Activated CD8-positive, alpha-beta T cell treated with anti-CD3 and anti-CD28 coated beads for 36 hours (primary cell): ENCODE results near the gene BLNK. TPM values are rescaled to one million over a fixed set of nuclear protein-coding genes. Genes with fewer than 3 reads are reported as not detected.

Experiments
- ATAC-seq: fragments of 200-7000 bp; cut with Tn5 transposase; one replicate; pipeline ENCODE4 v1.10.0; 2021; ENCODE audit warnings: mild to moderate bottlenecking, moderate library complexity
- CTCF ChIA-PET: fragments of 350-600 bp; sonication (Branson Sonifier 250); formaldehyde crosslinking; loops from one replicate; lab custom pipeline; 2021; ENCODE audit warnings: antibody characterized with exemption; lab: Charles Lee
- POLR2A ChIA-PET: fragments of 350-600 bp; sonication (Branson Sonifier 250); formaldehyde crosslinking; loops from one replicate; lab custom pipeline; 2021; ENCODE audit warnings: antibody characterized with exemption; lab: Charles Lee
- DNase-seq: peaks from one replicate; pipeline ENCODE4 v3.0.0-alpha.2; 2020
- H3K27ac Mint-ChIP-seq: one replicate; pipeline ENCODE4 v1.8.0; 2021; ENCODE audit warnings: mild to moderate bottlenecking, mixed read lengths
- H3K27me3 Mint-ChIP-seq: one replicate; pipeline ENCODE4 v1.8.0; 2021; ENCODE audit warnings: mixed read lengths
- H3K36me3 Mint-ChIP-seq: one replicate; pipeline ENCODE4 v1.8.0; 2021; ENCODE audit warnings: low read depth, mixed read lengths
- H3K4me1 Mint-ChIP-seq: one replicate; pipeline ENCODE4 v1.8.0; 2021; ENCODE audit warnings: low read depth, mixed read lengths
- H3K4me3 Mint-ChIP-seq: one replicate; pipeline ENCODE4 v1.8.0; 2021; ENCODE audit warnings: mild to moderate bottlenecking, moderate library complexity, mixed read lengths
- H3K9me3 Mint-ChIP-seq: one replicate; pipeline ENCODE4 v1.8.0; 2021; ENCODE audit warnings: mixed read lengths
- intact Hi-C: fragments of 100-400 bp; cut with micrococcal nuclease; formaldehyde crosslinking; loops from one replicate; pipeline ENCODE4 v1.10.0; 2022
- total RNA-seq, 2 experiments: library from RNA; stranded (reverse); gene quantifications; one replicate each; pipeline ENCODE4 v1.2.3, GENCODE V29; 2021
- TF ChIP-seq, protein P1 (sequence below): fragments of 200-600 bp; IDR thresholded peaks from one replicate; pipeline ENCODE4 v1.8.0; 2022; ENCODE audit warnings: antibody characterized with exemption, mild to moderate bottlenecking

Gene BLNK
- total RNA-seq, 2 experiments from 2014 or later, result 0.16 TPM; not detected in 1

DNA sequence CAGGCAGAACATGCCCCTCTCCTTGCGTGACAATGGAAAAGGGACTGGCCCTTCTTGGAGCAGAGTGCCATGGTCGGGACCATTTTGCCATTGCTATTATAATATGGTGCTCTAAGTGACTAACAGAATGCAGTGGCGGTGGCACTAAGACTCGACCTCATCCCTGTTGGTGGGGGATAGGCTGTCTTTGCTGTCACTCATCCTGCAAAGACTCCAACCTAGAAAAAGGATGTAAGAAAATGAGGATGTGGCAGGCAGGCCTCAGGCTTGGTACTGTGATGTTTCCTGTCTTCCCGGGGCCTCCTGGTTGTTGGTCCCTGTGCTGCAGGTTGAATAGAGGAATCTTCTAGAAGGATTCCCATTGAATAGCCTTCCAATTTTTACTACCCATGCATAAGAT is 18.6 kb downstream of the BLNK start:
- DNase-seq (no peak), ATAC-seq (no peak)
- Mint-ChIP-seq H3K9me3 (no peaks in the 10 kb centered on the region), H3K36me3 (no peaks in the 10 kb centered on the region), H3K27ac (no peak overlapping the region), H3K27me3 (no peaks in the 10 kb centered on the region), H3K4me1 (no peaks in the 10 kb centered on the region), H3K4me3 (no peak overlapping the region)
- POLR2A ChIA-PET, result no interaction called here
- TF ChIP-seq, protein P1, sequence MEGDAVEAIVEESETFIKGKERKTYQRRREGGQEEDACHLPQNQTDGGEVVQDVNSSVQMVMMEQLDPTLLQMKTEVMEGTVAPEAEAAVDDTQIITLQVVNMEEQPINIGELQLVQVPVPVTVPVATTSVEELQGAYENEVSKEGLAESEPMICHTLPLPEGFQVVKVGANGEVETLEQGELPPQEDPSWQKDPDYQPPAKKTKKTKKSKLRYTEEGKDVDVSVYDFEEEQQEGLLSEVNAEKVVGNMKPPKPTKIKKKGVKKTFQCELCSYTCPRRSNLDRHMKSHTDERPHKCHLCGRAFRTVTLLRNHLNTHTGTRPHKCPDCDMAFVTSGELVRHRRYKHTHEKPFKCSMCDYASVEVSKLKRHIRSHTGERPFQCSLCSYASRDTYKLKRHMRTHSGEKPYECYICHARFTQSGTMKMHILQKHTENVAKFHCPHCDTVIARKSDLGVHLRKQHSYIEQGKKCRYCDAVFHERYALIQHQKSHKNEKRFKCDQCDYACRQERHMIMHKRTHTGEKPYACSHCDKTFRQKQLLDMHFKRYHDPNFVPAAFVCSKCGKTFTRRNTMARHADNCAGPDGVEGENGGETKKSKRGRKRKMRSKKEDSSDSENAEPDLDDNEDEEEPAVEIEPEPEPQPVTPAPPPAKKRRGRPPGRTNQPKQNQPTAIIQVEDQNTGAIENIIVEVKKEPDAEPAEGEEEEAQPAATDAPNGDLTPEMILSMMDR, result no peak
- intact Hi-C loops, result no loop called here
- CTCF ChIA-PET, result interaction anchor here (1.4 kb wide), 1 partner anchor 23 kb away, joined by 3 read pairs; no protein-coding TSS in a partner anchor

DNA sequence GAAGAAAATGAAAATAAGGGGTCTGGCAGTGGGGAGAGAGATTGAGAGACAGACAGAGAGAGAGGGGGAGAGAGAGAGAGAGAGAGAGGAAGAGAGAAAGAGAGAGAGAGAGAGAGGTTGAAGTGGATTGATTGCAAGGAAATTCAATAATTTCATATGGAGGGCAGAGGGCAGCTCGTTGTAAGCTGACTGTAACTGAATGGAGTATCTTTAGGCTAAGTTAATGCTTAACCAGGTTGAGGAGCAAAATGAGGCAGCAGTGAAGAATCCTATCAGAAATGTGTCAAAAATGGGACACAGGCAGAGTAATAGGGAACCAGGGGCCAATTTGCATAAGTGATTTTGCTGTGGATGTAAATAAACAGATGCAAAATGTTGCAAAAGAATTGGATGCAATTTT is 21.0 kb downstream of the BLNK start:
- Mint-ChIP-seq H3K27ac (no peak overlapping the region), H3K9me3 (no peaks in the 10 kb centered on the region), H3K36me3 (no peaks in the 10 kb centered on the region), H3K4me1 (no peaks in the 10 kb centered on the region), H3K27me3 (no peaks in the 10 kb centered on the region), H3K4me3 (no peak overlapping the region)
- DNase-seq, result no peak
- ChIA-PET POLR2A (no interaction called here), CTCF (no interaction called here)
- intact Hi-C loops, result no loop called here
- TF ChIP-seq, protein P1, result no peak
- no peak for ATAC-seq

DNA sequence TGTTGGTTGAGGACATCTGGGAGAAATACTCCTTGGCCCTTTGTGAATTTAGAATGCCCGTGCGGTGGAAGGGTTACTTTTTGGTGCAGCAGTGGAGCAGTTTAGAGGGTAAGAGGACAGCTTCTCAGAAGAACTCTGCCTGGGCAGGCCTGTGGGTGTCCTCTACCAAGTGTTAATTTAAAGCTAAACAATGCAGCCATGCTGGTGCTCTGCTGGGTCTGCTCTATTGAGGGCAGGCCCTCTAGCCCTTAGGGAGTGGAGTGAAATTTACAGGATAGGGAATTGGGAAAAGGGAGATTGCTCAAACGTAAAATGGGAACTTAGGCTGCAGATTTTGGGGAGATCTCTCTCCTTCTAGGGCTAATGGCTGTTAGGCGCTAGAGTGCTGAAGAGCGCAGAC is 22.1 kb downstream of the BLNK start:
- ChIA-PET CTCF (interaction anchor here (1.2 kb wide), 1 partner anchor 20 kb away, joined by 6 read pairs; no protein-coding TSS in a partner anchor), POLR2A (no interaction called here)
- H3K4me1 Mint-ChIP-seq, result no peaks in the 10 kb centered on the region
- H3K27ac Mint-ChIP-seq, result no peak overlapping the region
- intact Hi-C loops, result no loop called here
- DNase-seq (no peak), ATAC-seq (no peak)
- TF ChIP-seq, protein P1, result no peak
- no peaks in the 10 kb centered on the region for H3K27me3 Mint-ChIP-seq
- H3K36me3 Mint-ChIP-seq, result no peaks in the 10 kb centered on the region
- H3K4me3 Mint-ChIP-seq, result no peak overlapping the region
- no peaks in the 10 kb centered on the region for H3K9me3 Mint-ChIP-seq

DNA sequence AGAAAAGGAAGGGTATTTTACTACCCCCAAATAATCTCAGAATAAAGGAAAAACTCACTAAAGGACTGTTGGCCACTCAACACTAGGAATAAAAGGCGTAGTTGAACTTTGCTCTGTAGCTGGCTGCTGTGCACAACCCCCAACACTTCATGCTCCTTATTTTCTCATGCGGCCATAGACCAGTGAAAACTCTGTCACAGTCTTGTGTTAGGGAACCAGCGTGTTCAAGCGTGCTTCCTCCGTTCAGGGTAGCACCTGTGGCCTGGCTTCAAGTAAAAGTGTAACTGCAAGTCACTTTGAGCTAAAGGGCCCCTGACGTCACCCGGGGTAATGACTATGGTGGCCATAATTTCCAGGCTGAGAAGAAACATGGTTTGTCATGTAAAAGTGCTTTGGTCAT is 27.0 kb downstream of the BLNK start:
- H3K27ac Mint-ChIP-seq, result no peak overlapping the region
- ChIA-PET CTCF (interaction anchor here (1.5 to 1.9 kb wide), 2 partner anchors 15 to 37 kb away, joined by 4 to 7 read pairs; no protein-coding TSS in a partner anchor), POLR2A (no interaction called here)
- TF ChIP-seq, protein P1, result no peak
- H3K4me1 Mint-ChIP-seq, result no peaks in the 10 kb centered on the region
- intact Hi-C loops, result no loop called here
- ATAC-seq (no peak), DNase-seq (no peak)
- H3K36me3 Mint-ChIP-seq, result no peaks in the 10 kb centered on the region
- no peak overlapping the region for H3K4me3 Mint-ChIP-seq
- H3K9me3 Mint-ChIP-seq, result no peaks in the 10 kb centered on the region
- no peaks in the 10 kb centered on the region for H3K27me3 Mint-ChIP-seq

DNA sequence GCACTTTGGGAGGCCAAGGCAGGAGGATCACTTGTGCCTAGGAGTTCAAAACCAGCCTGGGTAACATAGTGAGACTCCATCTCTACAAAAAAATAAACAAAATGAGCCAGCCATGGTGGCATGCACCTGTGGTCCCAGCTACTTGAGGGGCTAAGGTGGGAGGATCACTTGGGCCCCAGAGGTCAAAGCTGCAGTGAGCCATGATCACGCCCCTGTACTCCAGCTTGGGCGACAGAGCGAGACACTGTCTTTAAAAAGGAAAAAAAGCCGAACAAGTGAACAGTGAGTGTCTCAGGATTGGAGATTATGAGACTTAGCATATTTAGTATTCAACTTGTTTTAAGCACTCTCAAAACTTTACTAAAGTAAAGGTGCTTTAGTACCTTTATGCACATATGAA is 28.1 kb downstream of the BLNK start:
- TF ChIP-seq, protein P1, result no peak
- no peaks in the 10 kb centered on the region for H3K4me1 Mint-ChIP-seq
- H3K27ac Mint-ChIP-seq, result no peak overlapping the region
- DNase-seq (no peak), ATAC-seq (no peak)
- no peak overlapping the region for H3K4me3 Mint-ChIP-seq
- POLR2A ChIA-PET, result no interaction called here
- intact Hi-C loops, result no loop called here
- no peaks in the 10 kb centered on the region for H3K27me3 Mint-ChIP-seq
- no peaks in the 10 kb centered on the region for H3K9me3 Mint-ChIP-seq
- CTCF ChIA-PET, result no interaction called here
- H3K36me3 Mint-ChIP-seq, result no peaks in the 10 kb centered on the region
